HepG2 (cell line): ENCODE results near the gene TNS4. TPM values are rescaled to one million over a fixed set of nuclear protein-coding genes. Genes with fewer than 3 reads are reported as not detected.
A peak's percentile ranks its signal among the peaks of the same experiment; 100 is the strongest.

Experiments used
- ATF3 ChIP-seq: sonication (generic); formaldehyde crosslinking; IDR thresholded peaks from 2 replicates; pipeline ENCODE4 v1.4.0; 2020; ENCODE audit warnings: missing genetic modification reagents
- BCL6 ChIP-seq: IDR thresholded peaks from 2 replicates; pipeline ENCODE4 v1.6.1; 2016; ENCODE audit warnings: missing genetic modification reagents, missing compliant biosample characterization
- CEBPG ChIP-seq: IDR thresholded peaks from 2 replicates; pipeline ENCODE4 v1.6.1; 2016
- FOSL2 ChIP-seq: sonication (generic); formaldehyde crosslinking; IDR thresholded peaks from 2 replicates; pipeline ENCODE4 v1.4.0; 2020; ENCODE audit warnings: missing genetic modification reagents
- FOXO4 ChIP-seq: sonication (generic); formaldehyde crosslinking; conservative IDR thresholded peaks from 2 replicates; pipeline ENCODE4 v1.8.1; 2023; ENCODE audit warnings: missing genetic modification reagents
- FOXP1 ChIP-seq, 2 experiments: fragments of 450-650 bp in 1 of 2; IDR thresholded peaks; 2 replicates each; pipeline ENCODE4 v1.6.1; 2017 to 2018; ENCODE audit warnings: antibody characterized with exemption in 1 of 2
- HNRNPH1 ChIP-seq: fragments of 200-400 bp; formaldehyde crosslinking; optimal IDR thresholded peaks from 2 replicates; pipeline ENCODE3; 2017; ENCODE audit warnings: mild to moderate bottlenecking, low read depth, low read length
- HOXD1 ChIP-seq: sonication (generic); formaldehyde crosslinking; IDR thresholded peaks from 2 replicates; pipeline ENCODE4 v1.5.0; 2020; ENCODE audit warnings: missing genetic modification reagents
- KDM1A ChIP-seq: IDR thresholded peaks from 2 replicates; pipeline ENCODE4 v1.6.1; 2016; ENCODE audit warnings: missing compliant biosample characterization
- KDM5A ChIP-seq: fragments of 200-600 bp; sonication (generic); IDR thresholded peaks from 2 replicates; pipeline ENCODE4 v1.7.0; 2018; ENCODE audit warnings: antibody characterized with exemption, mild to moderate bottlenecking, low read length, borderline replicate concordance
- LRRFIP1 ChIP-seq: sonication (generic); formaldehyde crosslinking; conservative IDR thresholded peaks from 2 replicates; pipeline ENCODE4 v1.4.0; 2020; ENCODE audit warnings: missing genetic modification reagents
- MXD3 ChIP-seq: IDR thresholded peaks from 2 replicates; pipeline ENCODE4 v1.6.1; 2016; ENCODE audit warnings: mild to moderate bottlenecking, missing biosample characterization, missing genetic modification reagents
- NONO ChIP-seq, 2 experiments: fragments of 450-650 bp in 1 of 2; sonication (generic) in 1 of 2; formaldehyde crosslinking in 1 of 2; IDR thresholded peaks in 1 of 2; conservative IDR thresholded peaks in 1 of 2; 2 replicates each; pipeline versions ENCODE4 v1.6.1 to v1.8.0; 2017 to 2022; ENCODE audit warnings: mild to moderate bottlenecking in 1 of 2, missing genetic modification reagents in 1 of 2, moderate library complexity in 1 of 2
- SIX1 ChIP-seq: sonication (generic); formaldehyde crosslinking; IDR thresholded peaks from 2 replicates; pipeline ENCODE4 v1.4.0; 2020; ENCODE audit warnings: missing genetic modification reagents, borderline replicate concordance
- TAF1 ChIP-seq: sonication (generic); formaldehyde crosslinking; IDR thresholded peaks from 2 replicates; pipeline ENCODE4 v1.4.0; 2020; ENCODE audit warnings: missing genetic modification reagents
- ZC3H4 ChIP-seq: sonication (generic); formaldehyde crosslinking; IDR thresholded peaks from 2 replicates; pipeline ENCODE4 v1.4.0; 2020; ENCODE audit warnings: missing genetic modification reagents, borderline replicate concordance
- ZNF180 ChIP-seq: sonication (generic); formaldehyde crosslinking; IDR thresholded peaks from 2 replicates; pipeline ENCODE4 v1.4.0; 2020; ENCODE audit warnings: low read depth, missing genetic modification reagents, borderline replicate concordance
- ZNF224 ChIP-seq: sonication (generic); formaldehyde crosslinking; IDR thresholded peaks from 2 replicates; pipeline ENCODE4 v1.5.0; 2020; ENCODE audit warnings: mild to moderate bottlenecking, missing genetic modification reagents
- ZNF264 ChIP-seq: sonication (generic); formaldehyde crosslinking; IDR thresholded peaks from 2 replicates; pipeline ENCODE4 v1.4.0; 2020; ENCODE audit warnings: missing genetic modification reagents
- ZNF362 ChIP-seq: sonication (generic); formaldehyde crosslinking; IDR thresholded peaks from 2 replicates; pipeline ENCODE4 v1.4.0; 2020; ENCODE audit warnings: missing genetic modification reagents, mild to moderate bottlenecking, borderline replicate concordance
- ZNF552 ChIP-seq: sonication (generic); formaldehyde crosslinking; IDR thresholded peaks from 2 replicates; pipeline ENCODE4 v1.9.0; 2022; ENCODE audit warnings: missing genetic modification reagents, mild to moderate bottlenecking, borderline replicate concordance
- ZNF703 ChIP-seq: sonication (generic); formaldehyde crosslinking; IDR thresholded peaks from 2 replicates; pipeline ENCODE4 v1.5.1; 2020; ENCODE audit warnings: missing genetic modification reagents, mild to moderate bottlenecking, moderate library complexity, borderline replicate concordance
- polyA plus RNA-seq, 8 experiments: library from polyadenylated mRNA; depleted of rRNA in 3 of 8; stranded (reverse) in 7 of 8; unstranded in 1 of 8; fragments of >200 nt; fragmentation: Illumina TruSeq in 4 of 8; extraction: Trizol in 4 of 8; gene quantifications; 2 replicates each; pipeline versions ENCODE4 v1.2.1 to v1.2.3, GENCODE V29; 2011 to 2016; ENCODE audit warnings: low read depth in 4 of 8, missing spikeins in 1 of 8, mixed read lengths in 1 of 8; ENCODE audit not compliant: insufficient read depth in 1 of 8
- total RNA-seq, 5 experiments: library from RNA; depleted of rRNA; stranded (reverse); fragments of >200 nt; fragmentation: Illumina TruSeq; extraction: Trizol; gene quantifications; 2 replicates each; pipeline ENCODE4 v1.2.3, GENCODE V29; 2016; ENCODE audit warnings: low read depth in 1 of 5

The TNS4 gene
- total and polyA plus RNA-seq, 2 of the 13 experiments (the other 11 are each of a cell fraction or from before 2014, with no cell fraction given), result 0.58 to 2.1 TPM

GRCh38 chr17:40486522-40487370 is 14.7 kb downstream of the TNS4 start (continued):
- 0 out of 2 replicates have a peak, but pooled peaks have one; percentile 40 for TF ChIP-seq FOXO4 (CRISPR knock-in tag)
- TF ChIP-seq TAF1 (CRISPR knock-in tag), result 0 out of 2 replicates have a peak, but pooled peaks have one; percentile 22
- no peak for TF ChIP-seq HNRNPH1
- no peak for TF ChIP-seq ZC3H4 (CRISPR knock-in tag)
- peak; percentile 85; the same call in 1 of the 2 replicates for TF ChIP-seq ZNF362 (CRISPR knock-in tag)
- TF ChIP-seq ZNF703 (CRISPR knock-in tag), result no peak
- no peak for TF ChIP-seq ZNF264
- TF ChIP-seq KDM5A, result no peak
- no peak for TF ChIP-seq ATF3
- TF ChIP-seq FOXP1 (IDR thresholded peaks at IDR 0.05), result no peak
- TF ChIP-seq FOXP1 (CRISPR knock-in tag; IDR thresholded peaks at IDR 0.05), result no peak
- no peak for TF ChIP-seq ZNF224
- TF ChIP-seq NONO (IDR thresholded peaks at IDR 0.05), result no peak
- no peak for TF ChIP-seq NONO (CRISPR knock-in tag; conservative IDR thresholded peaks at IDR 0.05)
- TF ChIP-seq ZNF552 (CRISPR knock-in tag), result no peak
- TF ChIP-seq LRRFIP1 (CRISPR knock-in tag), result no peak
- TF ChIP-seq MXD3 (CRISPR knock-in tag), result no peak
- 0 out of 2 replicates have a peak, but pooled peaks have one; percentile 17 for TF ChIP-seq KDM1A (CRISPR knock-in tag)
- TF ChIP-seq CEBPG (CRISPR knock-in tag), result peak; percentile 44
- 0 out of 2 replicates have a peak, but pooled peaks have one; percentile 4 for TF ChIP-seq FOSL2 (CRISPR knock-in tag)
- TF ChIP-seq BCL6 (CRISPR knock-in tag), result no peak
- TF ChIP-seq SIX1 (CRISPR knock-in tag), result peak; percentile 42; the same call in 1 of the 2 replicates
- TF ChIP-seq ZNF180, result no peak
- TF ChIP-seq HOXD1 (CRISPR knock-in tag), result no peak
